H9 (cell line): Measurements from ENCODE around the gene NUP160. TPM values are rescaled to one million over a fixed set of nuclear protein-coding genes. Genes with fewer than 3 reads are reported as not detected.
A peak's percentile ranks its signal among the peaks of the same experiment; 100 is the strongest.
"Not testable (repeated sequence)": the region's sequence is repeated elsewhere in the genome, so short reads cannot be mapped to it uniquely, and the experiment has no call there.

Source experiments
- DNase-seq: peaks from one replicate; pipeline ENCODE4 v3.0.0-alpha.2; 2017
- H2AFZ ChIP-seq: one replicate; pipeline ENCODE4 v1.6.1; 2013; ENCODE audit warnings: mild to moderate bottlenecking, low read length, control low read depth, moderate library complexity
- H2AK5ac ChIP-seq: 2 replicates; pipeline ENCODE4 v1.6.1; 2013; ENCODE audit warnings: low read length, control low read depth, mixed read lengths; ENCODE audit not compliant: insufficient read length
- H2BK120ac ChIP-seq: one replicate; pipeline ENCODE4 v1.6.1; 2013; ENCODE audit warnings: low read depth, mild to moderate bottlenecking, low read length, control low read depth, inconsistent platforms; ENCODE audit not compliant: poor library complexity, severe bottlenecking
- H2BK12ac ChIP-seq: 2 replicates; pipeline ENCODE4 v1.6.1; 2013; ENCODE audit warnings: low read length, control low read depth, mixed read lengths, low read depth; ENCODE audit not compliant: insufficient read length
- H2BK15ac ChIP-seq: 2 replicates; pipeline ENCODE4 v1.6.1; 2013; ENCODE audit warnings: low read depth, low read length, control low read depth
- H2BK20ac ChIP-seq: one replicate; pipeline ENCODE4 v1.6.1; 2013; ENCODE audit warnings: low read depth, mild to moderate bottlenecking, low read length, control low read depth, inconsistent platforms; ENCODE audit not compliant: poor library complexity, severe bottlenecking
- H2BK5ac ChIP-seq: 2 replicates; pipeline ENCODE4 v1.6.1; 2013; ENCODE audit warnings: low read length, control low read depth, mixed read lengths; ENCODE audit not compliant: insufficient read length
- H3K14ac ChIP-seq: 2 replicates; pipeline ENCODE4 v1.6.1; 2013; ENCODE audit warnings: low read length, control low read depth; ENCODE audit not compliant: insufficient read depth
- H3K18ac ChIP-seq: 2 replicates; pipeline ENCODE4 v1.6.1; 2013; ENCODE audit warnings: low read depth, mild to moderate bottlenecking, mixed read lengths, low read length, control low read depth; ENCODE audit not compliant: insufficient read length
- H3K23ac ChIP-seq: 2 replicates; pipeline ENCODE4 v1.6.1; 2013; ENCODE audit warnings: low read length, control low read depth, mixed read lengths, low read depth; ENCODE audit not compliant: insufficient read length
- H3K23me2 ChIP-seq: 2 replicates; pipeline ENCODE4 v1.6.1; 2013; ENCODE audit warnings: low read depth, mild to moderate bottlenecking, mixed read lengths, low read length, control low read depth; ENCODE audit not compliant: insufficient read length, poor library complexity, severe bottlenecking
- H3K27ac ChIP-seq: 2 replicates; pipeline ENCODE4 v1.5.1; 2013; ENCODE audit warnings: low read length, control low read depth, mixed read lengths, low read depth; ENCODE audit not compliant: insufficient read length
- H3K27me3 ChIP-seq: 2 replicates; pipeline ENCODE4 v1.6.1; 2013; ENCODE audit warnings: low read length, control low read depth, inconsistent platforms; ENCODE audit not compliant: insufficient read depth
- H3K4ac ChIP-seq: 2 replicates; pipeline ENCODE4 v1.6.1; 2013; ENCODE audit warnings: low read depth, mild to moderate bottlenecking, control low read depth, inconsistent platforms, low read length, moderate library complexity
- H3K4me1 ChIP-seq: 2 replicates; pipeline ENCODE4 v1.6.1; 2013; ENCODE audit warnings: low read length, control low read depth, inconsistent platforms; ENCODE audit not compliant: insufficient read depth
- H3K4me2 ChIP-seq: 2 replicates; pipeline ENCODE4 v1.6.1; 2013; ENCODE audit warnings: low read length, control low read depth, mixed read lengths; ENCODE audit not compliant: insufficient read length, insufficient read depth
- H3K56ac ChIP-seq: 2 replicates; pipeline ENCODE4 v1.6.1; 2013; ENCODE audit warnings: low read depth, mild to moderate bottlenecking, mixed read lengths, low read length, control low read depth; ENCODE audit not compliant: insufficient read length
- H3K79me1 ChIP-seq: 2 replicates; pipeline ENCODE4 v1.6.1; 2013; ENCODE audit warnings: low read depth, mild to moderate bottlenecking, moderate library complexity, low read length, control low read depth, inconsistent platforms; ENCODE audit not compliant: insufficient read depth, poor library complexity, severe bottlenecking
- H3K79me2 ChIP-seq: 2 replicates; pipeline ENCODE4 v1.6.1; 2013; ENCODE audit warnings: low read length, control low read depth, inconsistent platforms; ENCODE audit not compliant: insufficient read depth
- H3K9ac ChIP-seq: 2 replicates; pipeline ENCODE4 v1.6.1; 2013; ENCODE audit warnings: low read length, control low read depth, mixed read lengths; ENCODE audit not compliant: insufficient read length; ENCODE audit errors: extremely low read depth
- H3K9me3 ChIP-seq: one replicate; pipeline ENCODE4 v1.6.1; 2013; ENCODE audit warnings: low read depth, low read length, inconsistent platforms; ENCODE audit not compliant: control insufficient read depth
- H3T11ph ChIP-seq: one replicate; pipeline ENCODE4 v1.6.1; 2013; ENCODE audit warnings: mild to moderate bottlenecking, low read length, control low read depth, inconsistent platforms
- H4K20me1 ChIP-seq: one replicate; pipeline ENCODE4 v1.6.1; 2013; ENCODE audit not compliant: control insufficient read depth, insufficient read length, insufficient read depth
- H4K5ac ChIP-seq: 2 replicates; pipeline ENCODE4 v1.6.1; 2013; ENCODE audit warnings: low read depth, mild to moderate bottlenecking, mixed read lengths, low read length, control low read depth; ENCODE audit not compliant: insufficient read length
- H4K8ac ChIP-seq: replicated peaks from 2 replicates; pipeline ENCODE4 v1.6.1; 2013; ENCODE audit warnings: low read length, control low read depth, mixed read lengths, low read depth; ENCODE audit not compliant: insufficient read length
- H4K91ac ChIP-seq: 2 replicates; pipeline ENCODE4 v1.6.1; 2013; ENCODE audit warnings: low read depth, mild to moderate bottlenecking, moderate library complexity, mixed read lengths, low read length, control low read depth; ENCODE audit not compliant: insufficient read length
- H3K27ac Mint-ChIP-seq, 3 experiments: 2 replicates in 2 of 3; 3 replicates in 1 of 3; pipeline ENCODE4 v1.8.0; 2020 to 2021; ENCODE audit warnings: mixed read lengths in 3 of 3, mild to moderate bottlenecking in 1 of 3, moderate library complexity in 1 of 3
- H3K27me3 Mint-ChIP-seq: 2 replicates; pipeline ENCODE4 v1.8.0; 2021; ENCODE audit warnings: low read depth, mild to moderate bottlenecking, moderate library complexity, mixed read lengths
- H3K36me3 Mint-ChIP-seq, 3 experiments: 2 replicates in 2 of 3; 3 replicates in 1 of 3; pipeline ENCODE4 v1.8.0; 2020 to 2021; ENCODE audit warnings: low read depth in 3 of 3, mixed read lengths in 3 of 3; ENCODE audit not compliant: insufficient read depth in 1 of 3
- H3K4me1 Mint-ChIP-seq, 2 experiments: 2 replicates each; pipeline ENCODE4 v1.8.0; 2020; ENCODE audit warnings: mixed read lengths in 2 of 2
- H3K4me3 Mint-ChIP-seq, 2 experiments: 2 replicates in 1 of 2; 3 replicates in 1 of 2; pipeline ENCODE4 v1.8.0; 2020 to 2021; ENCODE audit warnings: mild to moderate bottlenecking in 2 of 2, mixed read lengths in 2 of 2, moderate library complexity in 1 of 2
- H3K9me3 Mint-ChIP-seq, 2 experiments: 2 replicates in 1 of 2; 3 replicates in 1 of 2; pipeline ENCODE4 v1.8.0; 2020; ENCODE audit warnings: mild to moderate bottlenecking in 2 of 2, mixed read lengths in 2 of 2, moderate library complexity in 1 of 2
- whole genome bisulfite sequencing: extraction: QIAGEN DNeasy Blood & Tissue Kit; methylation state at CpG from one replicate; pipeline ENCODE4 v1.1.7; 2013; ENCODE audit warnings: missing lambda C conversion rate, low lambda C conversion rate, mixed read lengths; ENCODE audit not compliant: insufficient read length; ENCODE audit errors: extremely low coverage; 5-methylcytosine and 5-hydroxymethylcytosine counted together
- total RNA-seq: library from RNA; stranded (reverse); gene quantifications from 2 replicates; pipeline ENCODE4 v1.2.1, GENCODE V29; 2021
- TF ChIP-seq, protein P1 (sequence below): fragments of 200-600 bp; sonication (generic); conservative IDR thresholded peaks from 3 replicates; pipeline ENCODE4 v1.8.0; 2021; ENCODE audit warnings: antibody characterized with exemption, mild to moderate bottlenecking

NUP160 gene
- total RNA-seq, 1 experiment from 2014 or later, result 86.1 TPM

- Histone ChIP-seq H3K23ac (no peak overlapping the region), H3K18ac (no peak overlapping the region), H3K27ac (no peak overlapping the region), H3K9ac (no peak overlapping the region), H3K4me2 (no peak overlapping the region), H4K5ac (no peak overlapping the region), H2BK120ac (no peak overlapping the region), H2AK5ac (no peak overlapping the region), H3K4ac (no peak overlapping the region), H3K9me3 (no peaks in the 10 kb centered on the region), H3T11ph (no peak overlapping the region), H2BK12ac (no peak overlapping the region), H3K14ac (no peak overlapping the region), H3K79me2 (no peaks in the 10 kb centered on the region), H2BK5ac (no peak overlapping the region), H3K23me2 (no peaks in the 10 kb centered on the region), H2BK20ac (no peak overlapping the region), H2AFZ (no peak overlapping the region), H3K27me3 (no peaks in the 10 kb centered on the region), H2BK15ac (no peak overlapping the region), H4K20me1 (no peaks in the 10 kb centered on the region), H3K4me1 (no peaks in the 10 kb centered on the region), H4K8ac (no peak overlapping the region), H4K91ac (no peak overlapping the region), H3K79me1 (no peaks in the 10 kb centered on the region), H3K56ac (no peak overlapping the region)
- Mint-ChIP-seq H3K9me3 (no peaks in the 10 kb centered on the region), H3K27ac (peak overlapping the region in 1 of 3 experiments; percentile 23; a peak in 1 of 7 replicates), H3K4me1 (no peaks in the 10 kb centered on the region), H3K36me3 (peaks cover 55 to 89% (median 85%) of the 10 kb centered on the region in 3 experiments), H3K27me3 (no peaks in the 10 kb centered on the region), H3K4me3 (no peak overlapping the region)
- TF ChIP-seq, protein P1, sequence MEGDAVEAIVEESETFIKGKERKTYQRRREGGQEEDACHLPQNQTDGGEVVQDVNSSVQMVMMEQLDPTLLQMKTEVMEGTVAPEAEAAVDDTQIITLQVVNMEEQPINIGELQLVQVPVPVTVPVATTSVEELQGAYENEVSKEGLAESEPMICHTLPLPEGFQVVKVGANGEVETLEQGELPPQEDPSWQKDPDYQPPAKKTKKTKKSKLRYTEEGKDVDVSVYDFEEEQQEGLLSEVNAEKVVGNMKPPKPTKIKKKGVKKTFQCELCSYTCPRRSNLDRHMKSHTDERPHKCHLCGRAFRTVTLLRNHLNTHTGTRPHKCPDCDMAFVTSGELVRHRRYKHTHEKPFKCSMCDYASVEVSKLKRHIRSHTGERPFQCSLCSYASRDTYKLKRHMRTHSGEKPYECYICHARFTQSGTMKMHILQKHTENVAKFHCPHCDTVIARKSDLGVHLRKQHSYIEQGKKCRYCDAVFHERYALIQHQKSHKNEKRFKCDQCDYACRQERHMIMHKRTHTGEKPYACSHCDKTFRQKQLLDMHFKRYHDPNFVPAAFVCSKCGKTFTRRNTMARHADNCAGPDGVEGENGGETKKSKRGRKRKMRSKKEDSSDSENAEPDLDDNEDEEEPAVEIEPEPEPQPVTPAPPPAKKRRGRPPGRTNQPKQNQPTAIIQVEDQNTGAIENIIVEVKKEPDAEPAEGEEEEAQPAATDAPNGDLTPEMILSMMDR, result no peak
- DNase-seq, result no peak
- no CpG with 5 or more reads among the region's 5 CpGs for WGBS
Measured at GRCh38 chr11:47750725-47751124, 97.4 kb downstream of the NUP160 start.

- not testable (repeated sequence) for H3K4me1 Mint-ChIP-seq
Measured at GRCh38 chr11:47742494-47742893, 105.7 kb downstream of the NUP160 start.

More at GRCh38 chr11:47742494-47742893, 105.7 kb downstream of the NUP160 start:
- H3K79me2 ChIP-seq, H3K4me2 ChIP-seq, H3K18ac ChIP-seq, H3K4me3 Mint-ChIP-seq, DNase-seq, H2BK120ac ChIP-seq, H4K8ac ChIP-seq, H3K56ac ChIP-seq, H4K5ac ChIP-seq, H3K4me1 ChIP-seq, H3K9me3 ChIP-seq, H2BK12ac ChIP-seq, H3K4ac ChIP-seq, H3K9ac ChIP-seq, H2AFZ ChIP-seq, H3K27me3 ChIP-seq, H3K23ac ChIP-seq, H3T11ph ChIP-seq, H2AK5ac ChIP-seq, H3K27ac ChIP-seq, H3K23me2 ChIP-seq, H2BK5ac ChIP-seq, H2BK15ac ChIP-seq, H4K20me1 ChIP-seq, H2BK20ac ChIP-seq, H3K14ac ChIP-seq, H3K27me3 Mint-ChIP-seq, H3K79me1 ChIP-seq, H3K9me3 Mint-ChIP-seq, H4K91ac ChIP-seq: not testable (repeated sequence)
- H3K36me3 Mint-ChIP-seq, result peaks cover 50 to 90% (median 75%) of the 10 kb centered on the region in 3 experiments
- H3K27ac Mint-ChIP-seq, result peak overlapping the region in 1 of 3 experiments; percentile 31; a peak in 1 of 7 replicates
- no CpG with 5 or more reads among the region's 7 CpGs for WGBS
